DMS 273 (cell line): ENCODE measurements around the gene HAPLN1.
A peak's percentile ranks its signal among the peaks of the same experiment; 100 is the strongest.

ENCODE experiments used
- DNase-seq: peaks from one replicate; lab custom pipeline; 2025; ENCODE audit not compliant: unreplicated experiment; lab: John Stamatoyannopoulos, UW

The HAPLN1 gene

DNA sequence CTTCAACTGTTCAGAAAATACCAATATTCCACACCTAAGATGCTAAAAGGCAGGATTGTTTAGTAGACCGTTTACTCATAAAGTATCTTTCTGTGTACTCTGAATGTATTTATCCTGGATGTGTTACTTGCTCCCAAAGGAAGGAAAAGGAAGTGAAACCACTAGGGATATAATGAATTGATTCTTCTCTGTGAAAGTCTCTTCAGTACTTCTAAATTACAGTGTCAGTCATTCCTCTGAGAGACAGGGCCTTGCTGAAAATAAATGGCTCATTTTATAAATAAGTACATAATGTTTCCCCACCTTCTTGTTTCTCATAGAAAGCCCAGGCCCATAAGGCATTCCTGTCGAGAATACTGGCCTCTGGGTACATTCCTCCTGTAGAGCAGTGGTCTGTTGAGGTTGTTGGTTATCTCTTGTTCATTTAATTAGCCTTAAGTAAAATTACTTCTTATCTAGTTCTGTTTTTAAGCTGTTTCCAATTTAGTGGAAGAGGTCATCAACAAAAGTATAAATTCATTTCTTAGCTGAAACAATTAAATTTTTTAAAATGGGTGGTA is 1.6 kb downstream of the HAPLN1 start:
- DNase-seq = no peak

DNA sequence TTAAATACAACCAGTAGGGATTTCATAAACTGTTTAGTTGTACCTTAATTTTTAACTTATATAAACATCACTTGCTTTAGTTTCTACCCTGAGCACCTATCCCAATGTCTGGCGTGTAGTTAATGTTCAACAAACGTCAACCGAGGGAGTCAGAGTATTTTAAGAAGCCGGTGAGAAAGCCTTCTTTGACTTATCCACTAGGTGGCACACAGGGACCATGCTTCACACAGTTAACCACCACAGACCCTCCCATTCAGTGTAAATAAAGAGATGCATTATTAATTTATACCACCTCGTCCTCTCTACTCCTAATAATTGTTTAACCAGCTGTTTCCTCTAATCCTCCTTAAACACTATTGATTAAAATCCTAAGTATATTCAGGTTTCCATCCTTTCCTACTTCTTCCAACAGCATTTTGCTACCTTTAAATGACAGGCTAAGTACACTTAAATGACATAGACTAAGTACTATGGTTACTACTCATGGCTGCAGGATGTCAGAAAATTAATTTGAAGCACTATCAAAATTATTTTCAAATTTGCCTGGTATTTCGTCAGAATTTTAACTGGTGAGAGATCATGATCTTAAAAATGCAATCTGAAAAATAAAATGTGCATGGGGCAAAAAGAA is 2.3 kb downstream of the HAPLN1 start:
- peak; percentile 84 for DNase-seq

DNA sequence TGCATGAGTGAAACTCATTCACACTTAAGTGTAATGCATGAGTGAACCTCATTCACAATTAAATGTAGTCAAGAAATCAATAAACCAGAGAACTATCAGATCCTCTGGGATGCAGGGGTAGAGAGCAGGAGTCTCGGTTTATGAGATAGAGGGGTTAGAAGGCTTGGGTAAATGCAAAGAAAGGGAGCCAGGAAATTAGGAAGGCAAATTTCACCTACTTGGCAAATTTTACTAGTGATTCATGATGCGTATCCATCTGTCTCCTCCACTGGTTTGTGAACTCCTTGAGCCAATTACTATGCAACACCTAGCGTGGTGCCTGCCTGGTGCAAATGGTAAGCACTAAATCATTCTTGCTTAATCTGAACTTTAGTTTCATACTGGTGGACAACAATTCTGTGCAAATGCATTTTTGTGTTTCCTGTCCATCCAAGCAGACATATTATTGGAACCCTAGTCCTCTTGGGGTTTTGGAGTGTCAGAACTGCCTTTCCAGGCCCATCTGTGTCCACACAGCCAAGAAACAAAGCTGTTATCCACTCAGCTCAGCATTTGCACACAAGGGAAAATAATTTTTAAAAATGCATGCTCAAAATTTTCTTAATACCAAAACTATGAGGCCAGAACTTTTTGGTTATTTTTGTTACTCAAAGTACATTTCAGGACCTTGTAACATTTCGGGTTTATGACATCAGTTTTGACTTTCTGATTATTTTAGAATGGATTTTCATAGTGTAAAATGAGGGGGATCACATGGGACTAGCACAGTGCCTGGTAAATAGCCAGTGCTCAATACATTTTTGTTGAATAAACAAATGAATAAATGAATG is 5.2 kb downstream of the HAPLN1 start:
- peak; percentile 73 for DNase-seq

DNA sequence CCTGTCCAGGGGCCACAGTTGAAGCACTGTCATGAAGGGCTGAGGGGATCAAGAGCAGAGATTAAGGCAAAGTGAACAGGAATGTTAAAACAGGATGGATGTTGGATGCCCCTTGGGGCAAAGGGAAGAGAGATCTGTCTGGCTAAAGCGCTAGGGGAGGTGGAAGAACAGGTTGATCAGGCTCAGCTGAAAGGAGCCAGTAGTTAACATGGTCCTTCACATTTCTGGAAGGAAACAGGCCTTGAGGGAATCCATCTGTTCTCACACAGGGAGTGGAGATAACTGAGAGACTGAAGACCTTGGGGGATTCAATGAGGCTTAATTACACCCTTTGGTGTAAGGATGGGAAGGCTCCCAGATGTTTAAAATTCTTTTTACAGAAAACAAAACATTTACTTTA is 5.8 kb downstream of the HAPLN1 start:
- DNase-seq = peak; percentile 33

DNA sequence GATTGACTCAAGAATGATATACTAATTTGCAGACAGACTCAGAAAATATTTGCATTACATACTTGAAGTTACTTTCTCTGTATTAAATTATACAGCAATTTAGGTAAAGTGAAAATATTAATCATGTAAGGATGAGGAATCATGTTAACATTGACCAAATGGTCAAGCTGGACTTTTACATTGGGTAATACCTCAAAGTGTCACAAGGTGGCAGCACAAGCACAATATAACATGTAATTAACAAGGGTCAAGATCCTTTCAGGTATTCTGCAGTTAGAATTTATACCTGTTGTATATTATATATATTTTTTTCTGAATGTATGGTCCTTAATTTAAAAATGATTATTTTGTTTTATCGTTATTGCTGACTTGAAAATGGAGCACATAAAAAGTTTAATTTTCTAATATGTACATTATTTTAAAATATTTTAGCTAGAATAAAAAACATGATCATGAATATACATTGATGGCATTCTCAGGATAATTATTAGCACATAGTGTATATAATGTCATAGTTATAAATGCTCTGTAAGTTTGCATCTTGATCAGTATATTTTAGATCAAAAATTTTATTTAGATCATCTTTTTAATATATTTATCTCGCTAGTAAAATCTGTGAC is 8.6 kb downstream of the HAPLN1 start:
- DNase-seq = peak; percentile 64

DNA sequence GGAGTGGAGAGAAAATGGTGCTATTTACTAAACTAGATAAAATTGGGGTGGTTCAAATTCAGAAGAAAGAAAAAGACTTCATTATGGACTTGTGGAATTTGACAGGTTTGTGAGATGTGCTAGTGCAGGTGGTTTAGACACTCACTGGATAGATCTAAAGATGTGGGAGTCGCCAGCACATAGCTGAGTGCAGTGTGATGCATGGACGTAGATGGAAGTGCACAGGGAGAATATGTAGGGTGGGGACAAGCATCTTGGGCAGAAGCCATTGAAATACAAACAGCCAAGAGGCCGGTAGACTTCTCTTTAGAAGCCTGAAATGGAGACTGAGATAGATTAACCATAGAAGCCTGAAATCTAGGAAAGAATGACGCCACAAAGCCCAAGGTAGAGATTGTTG is 10.7 kb downstream of the HAPLN1 start:
- no peak for DNase-seq

DNA sequence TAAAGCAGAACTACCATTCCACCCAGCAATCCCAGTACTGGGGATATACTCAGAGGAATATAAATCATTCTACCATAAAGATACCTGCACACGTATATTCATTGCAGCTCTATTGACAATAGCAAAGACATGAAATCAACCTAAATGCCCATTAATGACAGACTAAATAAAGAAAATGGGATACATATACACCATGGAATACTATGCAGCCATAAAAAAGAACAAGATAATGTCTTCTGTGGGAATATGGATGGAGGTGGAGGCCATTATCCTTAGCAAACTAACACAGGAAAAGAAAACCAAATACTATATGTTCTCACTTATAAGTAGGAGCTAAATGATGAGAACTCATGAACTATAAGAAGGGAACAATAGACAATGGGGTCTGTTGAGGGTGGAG is 12.5 kb downstream of the HAPLN1 start:
- no peak for DNase-seq

DNA sequence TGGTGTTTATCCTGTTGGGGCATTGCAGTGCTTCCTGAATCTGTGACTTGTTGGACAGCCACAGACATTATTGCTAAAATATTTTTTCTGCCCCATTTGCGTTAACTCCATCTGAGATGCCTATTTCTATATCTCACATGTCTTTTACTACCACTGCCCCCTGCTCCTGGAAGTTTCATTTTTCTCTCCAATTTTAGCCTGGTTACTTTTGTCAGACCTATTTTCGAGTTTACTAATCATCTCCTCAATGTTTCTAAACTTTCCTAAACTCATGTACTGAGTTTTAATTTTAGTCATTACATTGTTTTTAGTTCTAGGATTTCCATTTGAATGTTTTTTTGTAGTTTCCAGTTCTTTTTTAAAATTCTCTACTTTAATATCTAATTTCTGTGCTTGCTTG is 17.6 kb downstream of the HAPLN1 start:
- no peak for DNase-seq

DNA sequence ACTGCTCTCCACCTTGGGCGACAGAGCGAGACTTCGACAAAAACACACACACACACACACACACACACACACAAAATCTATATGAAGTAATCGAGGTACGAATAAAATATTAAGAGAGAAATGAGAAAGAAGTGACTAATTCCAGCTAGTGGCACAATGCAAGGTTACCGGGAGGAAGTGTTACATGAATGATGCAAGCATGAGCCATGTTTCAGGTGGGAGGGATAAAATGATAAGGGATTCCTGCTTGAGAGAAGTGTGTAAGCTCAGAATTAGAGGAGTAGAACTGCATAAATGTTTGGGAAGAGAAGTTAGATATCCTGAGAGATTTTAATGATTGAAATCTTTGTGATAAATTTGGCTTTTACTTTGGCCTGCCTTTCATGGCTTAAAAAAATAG is 18.8 kb downstream of the HAPLN1 start:
- DNase-seq = no peak

DNA sequence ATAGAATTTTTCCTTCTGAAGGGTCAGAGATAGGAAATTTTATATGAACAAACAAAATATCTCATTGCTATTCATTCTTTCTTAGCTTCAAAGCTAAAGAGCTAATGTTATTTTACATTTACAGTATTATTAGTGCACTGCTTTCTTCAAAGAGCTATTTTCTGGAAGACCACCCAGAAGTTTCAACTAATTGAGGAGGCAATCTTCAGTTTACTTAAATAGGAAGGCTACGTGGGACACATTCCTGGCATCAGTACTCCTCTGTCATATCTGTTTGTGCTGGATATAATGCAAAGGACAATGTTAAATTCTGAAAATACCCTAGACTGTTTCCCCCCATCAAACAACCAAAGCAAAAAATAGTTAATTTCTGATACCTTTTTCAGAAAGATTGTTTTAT is 30.8 kb downstream of the HAPLN1 start:
- DNase-seq = no peak

DNA sequence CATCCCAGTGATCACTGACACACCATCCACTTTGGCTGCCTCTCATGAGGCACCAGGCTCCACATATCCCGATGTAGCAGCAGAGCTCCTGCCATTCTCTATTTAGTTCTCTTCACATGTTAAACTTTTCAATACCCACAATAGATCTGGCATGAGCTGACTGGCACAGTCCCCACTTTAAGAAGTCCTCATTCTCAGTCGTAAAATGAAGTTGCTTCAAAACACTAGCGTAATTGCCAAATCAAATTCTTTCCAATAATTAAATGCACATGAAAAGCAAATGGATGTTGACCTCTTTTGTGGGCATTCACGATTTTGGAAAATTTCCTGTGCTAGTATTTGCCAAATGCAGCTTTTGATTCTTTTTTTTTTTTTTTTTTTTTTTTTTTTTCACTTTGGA is 32.4 kb downstream of the HAPLN1 start:
- no peak for DNase-seq

DNA sequence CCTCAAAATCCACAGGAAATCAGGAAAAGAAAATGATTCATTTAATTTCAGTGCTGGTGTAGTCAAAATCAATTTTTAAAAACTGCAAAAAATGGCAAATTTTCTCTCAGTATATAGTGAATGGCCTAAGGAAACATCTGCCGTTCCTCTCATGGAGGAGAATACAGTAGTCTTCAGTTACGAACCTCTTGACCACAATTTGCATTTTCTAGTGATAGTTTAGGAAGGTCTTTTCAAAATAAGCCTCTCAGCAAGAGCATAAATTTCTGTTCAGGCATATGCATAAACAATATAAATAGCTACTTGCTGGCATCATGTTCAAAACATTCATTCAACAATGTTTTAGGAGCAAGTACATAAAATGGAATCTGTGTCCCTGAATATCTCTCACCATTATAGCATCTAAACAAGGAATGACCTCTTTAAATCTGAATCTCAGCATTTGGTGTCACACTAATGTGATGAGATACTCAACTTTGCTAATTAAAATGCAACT is 33.5 kb downstream of the HAPLN1 start:
- DNase-seq = no peak

DNA sequence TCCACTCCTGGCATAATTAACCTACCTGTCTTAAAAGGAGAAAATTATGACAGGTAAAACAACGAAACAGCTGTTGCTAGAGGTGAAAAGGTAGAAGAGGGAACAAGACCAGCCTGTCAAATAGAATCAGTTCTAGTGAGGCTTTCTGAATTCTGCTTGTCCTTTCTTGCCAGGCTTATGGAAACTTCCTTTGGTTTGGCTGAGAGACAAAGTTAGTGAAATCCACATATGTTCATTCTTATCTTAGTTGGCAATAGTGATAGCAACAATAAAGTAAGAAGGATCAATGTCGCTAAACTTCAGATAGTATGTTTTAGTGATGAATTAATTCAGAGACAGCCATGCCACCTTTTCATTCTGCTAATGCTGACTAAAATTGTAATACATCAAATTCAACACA is 34.4 kb downstream of the HAPLN1 start:
- no peak for DNase-seq

DNA sequence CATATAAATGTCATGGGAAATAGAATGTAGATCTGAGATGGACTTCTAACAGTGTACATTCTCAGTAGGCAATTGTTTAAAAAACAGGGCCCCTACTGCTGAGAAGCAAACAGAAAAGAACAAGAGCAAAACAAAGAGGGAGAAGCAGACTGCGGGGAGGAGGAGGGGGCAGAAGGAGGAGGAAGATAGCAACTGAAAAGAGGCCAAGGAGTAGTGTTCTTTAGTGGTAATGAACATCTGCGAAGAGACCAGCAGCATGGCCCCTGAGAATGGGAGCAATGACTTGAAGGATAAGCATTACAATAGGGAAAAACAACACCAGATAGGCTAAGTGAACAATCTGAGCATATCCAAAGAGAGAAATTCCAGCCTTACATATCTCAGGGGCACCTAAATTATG is 36.8 kb downstream of the HAPLN1 start:
- no peak for DNase-seq

DNA sequence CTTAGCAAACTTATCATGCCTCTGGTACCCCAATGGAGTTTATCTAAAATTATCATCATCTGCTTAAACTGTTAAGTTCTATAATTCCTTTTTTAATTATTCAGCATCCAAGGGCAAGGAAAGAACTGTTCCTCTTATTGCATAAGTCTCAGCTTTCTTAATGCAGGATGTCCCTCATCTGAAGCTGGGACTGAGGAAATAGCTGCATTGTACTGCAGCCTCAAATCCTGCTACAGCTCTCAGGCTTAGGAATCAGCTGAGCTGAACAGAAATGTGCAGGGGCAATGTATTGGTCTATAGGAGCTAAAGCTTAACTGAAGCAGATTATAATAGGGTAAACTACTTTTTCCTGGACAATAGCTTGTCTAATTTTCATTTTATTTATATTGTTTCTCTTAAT is 48.0 kb downstream of the HAPLN1 start:
- no peak for DNase-seq

DNA sequence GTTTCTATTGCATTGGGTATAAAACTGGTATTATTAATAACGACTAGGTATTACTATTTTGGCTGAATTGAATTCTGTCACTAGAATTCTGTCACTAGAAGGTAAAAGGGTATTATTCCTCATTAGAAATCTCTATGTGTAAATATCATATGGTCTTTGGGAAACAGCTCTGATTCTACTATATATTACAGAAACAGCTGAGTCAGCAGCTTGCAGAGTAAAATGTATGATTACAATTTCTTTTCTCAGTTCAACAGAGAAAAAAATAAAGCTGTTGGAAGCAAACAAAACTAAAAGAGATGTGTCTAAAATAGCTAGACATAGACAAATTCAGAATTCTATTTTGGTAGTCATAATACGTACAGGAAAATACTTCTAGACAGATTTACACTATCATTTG is 48.5 kb downstream of the HAPLN1 start:
- DNase-seq = no peak

DNA sequence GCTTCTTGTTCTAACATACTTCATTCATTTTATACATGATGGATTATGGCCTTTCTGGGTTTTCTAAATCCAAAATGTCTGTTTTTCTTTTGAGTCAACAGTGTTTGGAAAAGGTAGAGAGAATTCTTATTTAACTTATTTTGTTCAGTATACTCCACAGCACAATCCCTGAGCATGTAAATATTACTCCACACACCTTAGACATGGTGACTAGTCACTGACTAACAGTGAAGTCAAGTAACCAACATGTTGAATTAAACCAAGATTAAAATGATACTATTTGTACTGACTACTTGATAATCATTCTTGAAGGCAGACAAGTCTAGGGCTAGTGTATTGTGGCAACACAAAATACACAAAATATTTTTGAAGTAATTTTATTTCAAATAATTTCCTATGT is 55.0 kb downstream of the HAPLN1 start:
- DNase-seq = no peak

DNA sequence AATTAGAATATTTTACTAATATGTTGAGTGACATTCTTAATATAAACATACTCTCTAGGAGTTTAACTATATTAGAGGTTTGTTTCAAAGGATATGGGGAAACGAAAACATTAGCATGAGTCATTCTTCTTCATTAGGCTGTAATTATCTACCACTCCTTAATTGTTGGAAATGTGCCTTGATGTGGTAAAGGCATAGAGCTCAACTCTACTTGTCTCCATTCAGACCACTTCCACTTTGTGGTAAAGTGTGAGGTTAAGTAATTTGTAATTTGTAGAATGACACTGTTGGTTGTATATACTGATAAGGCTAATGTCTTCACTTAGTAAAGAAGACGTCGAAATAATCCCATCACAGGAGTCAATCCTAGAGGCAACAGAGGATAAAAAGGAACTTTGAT is 58.1 kb downstream of the HAPLN1 start:
- DNase-seq = no peak

DNA sequence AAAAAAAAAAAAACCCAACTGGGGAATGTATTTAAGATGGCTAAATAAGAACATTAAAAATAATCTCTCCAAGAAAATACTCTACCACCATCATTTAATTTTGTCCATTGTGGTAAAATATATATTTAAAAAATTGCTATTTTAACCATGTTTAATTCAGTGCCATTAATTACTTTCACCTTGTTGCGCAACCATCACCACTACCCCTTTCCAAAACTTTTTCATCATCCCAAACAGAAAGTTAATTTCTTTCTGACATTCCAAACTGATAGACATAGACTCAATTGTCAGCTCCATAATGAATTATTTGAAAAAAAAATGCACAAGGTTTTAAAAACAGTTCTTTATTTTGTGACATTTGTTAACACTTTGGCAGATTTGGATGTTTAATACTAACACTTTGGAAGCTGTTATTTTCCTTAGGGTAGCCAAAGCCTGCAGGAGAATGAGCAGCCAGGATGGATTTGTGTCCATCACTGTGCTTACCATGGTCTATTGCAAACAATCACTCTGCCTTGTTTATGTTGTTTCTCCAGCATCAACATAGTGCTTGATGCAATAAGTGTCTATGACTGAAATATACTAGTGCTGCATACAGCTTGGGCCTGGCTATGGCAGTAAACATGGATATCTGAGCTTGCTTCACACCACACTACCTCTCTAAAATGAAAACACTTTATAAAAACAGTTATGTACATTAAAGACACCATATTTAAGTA is 62.7 kb downstream of the HAPLN1 start:
- DNase-seq = no peak

DNA sequence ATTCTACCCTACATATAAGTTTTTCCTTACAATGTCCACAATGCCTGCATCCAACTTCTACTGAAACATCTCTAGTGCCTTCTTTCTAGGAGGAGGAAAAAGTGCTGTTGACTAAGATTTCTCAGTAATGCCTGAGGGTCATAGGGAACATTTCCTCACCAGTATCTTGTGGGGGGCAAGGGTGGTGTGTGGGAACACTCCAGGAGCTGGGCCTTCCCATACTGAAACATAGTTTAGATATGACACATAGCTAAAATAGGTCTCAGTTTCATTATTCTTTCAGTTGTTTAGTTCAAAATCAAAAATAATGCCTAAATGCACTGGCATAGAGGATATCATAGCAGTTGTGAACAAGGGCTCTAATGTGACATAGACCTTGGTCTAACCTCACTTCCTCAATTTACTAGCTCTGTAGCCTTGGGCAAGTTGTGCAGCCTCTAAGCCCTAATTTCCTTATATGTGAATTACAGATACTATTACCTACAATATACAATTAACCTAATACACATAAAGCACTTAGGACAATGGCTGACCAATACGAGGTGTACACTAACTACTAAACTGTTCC is 66.1 kb downstream of the HAPLN1 start:
- no peak for DNase-seq

DNA sequence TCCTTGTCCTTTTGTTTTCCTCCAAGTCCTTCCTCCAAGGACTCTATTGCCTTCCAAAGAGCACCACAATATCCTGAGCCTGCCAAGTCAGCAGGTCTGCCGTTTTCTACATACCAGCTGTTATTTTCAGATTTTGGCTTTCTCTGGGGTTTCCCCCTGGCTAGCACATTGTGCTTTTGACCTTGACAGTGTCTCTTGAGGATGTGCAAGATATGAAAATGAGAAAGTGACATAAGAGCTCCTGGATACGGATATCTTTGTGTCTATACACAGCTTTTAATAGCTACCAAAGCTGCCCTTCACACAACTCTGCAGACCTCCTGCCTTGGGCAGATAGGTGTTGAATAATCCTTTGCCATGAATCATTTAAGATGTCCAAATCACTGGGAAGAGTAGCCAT is 67.0 kb downstream of the HAPLN1 start:
- peak; percentile 4 for DNase-seq
